ENCODE results near the gene ADCY5.
A peak's percentile ranks its signal among the peaks of the same experiment; 100 is the strongest.

The ADCY5 gene

GRCh38 chr3:123332124-123332641 is 116.7 kb downstream of the ADCY5 start:
- no peak overlapping the region for H3K4me3 ChIP-seq (ENCODE audit: low read length)
- H3K4me1 ChIP-seq (ENCODE audit: control insufficient read depth, low read depth, low read length): no peaks in the 10 kb centered on the region
- H3K27ac ChIP-seq (ENCODE audit: low read depth, low read length): no peak overlapping the region
- no peak overlapping the region for H3K23ac ChIP-seq (ENCODE audit: low read length)
- WGBS (ENCODE audit: extremely low coverage, insufficient coverage, low lambda C conversion rate): no CpG with 5 or more reads among the region's 15 CpGs
- no peaks in the 10 kb centered on the region for H3K27me3 ChIP-seq (ENCODE audit: insufficient read depth, low read length, poor library complexity)
- peak; percentile 67 for DNase-seq
- no peaks in the 10 kb centered on the region for H3K36me3 ChIP-seq (ENCODE audit: control insufficient read depth, insufficient read depth, low read length)
- no peak overlapping the region for H3K9ac ChIP-seq (ENCODE audit: low read length)
- H3K79me1 ChIP-seq (ENCODE audit: low read length): no peaks in the 10 kb centered on the region
- no peak overlapping the region for H3K56ac ChIP-seq (ENCODE audit: low read length)
- H3K4me2 ChIP-seq (ENCODE audit: low read length): no peak overlapping the region
- H4K5ac ChIP-seq (ENCODE audit: low read length): no peak overlapping the region
- no peak overlapping the region for H3K18ac ChIP-seq (ENCODE audit: low read length)
- H2BK5ac ChIP-seq (ENCODE audit: low read length): no peak overlapping the region
- H4K8ac ChIP-seq (ENCODE audit: low read depth, low read length): no peak overlapping the region
- no peaks in the 10 kb centered on the region for H3K79me2 ChIP-seq (ENCODE audit: control insufficient read depth, insufficient read depth, low read length)
- H3K4ac ChIP-seq (ENCODE audit: low read depth, low read length): no peak overlapping the region
- no peak overlapping the region for H2AK5ac ChIP-seq (ENCODE audit: low read length)
- H2BK120ac ChIP-seq (ENCODE audit: low read depth, low read length): no peak overlapping the region
- H2BK15ac ChIP-seq (replicated peaks; ENCODE audit: low read depth): no peak overlapping the region

- H4K8ac ChIP-seq (ENCODE audit: low read depth, low read length): no peak overlapping the region
- no peak overlapping the region for H3K56ac ChIP-seq (ENCODE audit: low read length)
- no peaks in the 10 kb centered on the region for H3K4me1 ChIP-seq (ENCODE audit: control insufficient read depth, low read depth, low read length)
- no peak overlapping the region for H3K4me3 ChIP-seq (ENCODE audit: low read length)
- no peaks in the 10 kb centered on the region for H3K27me3 ChIP-seq (ENCODE audit: insufficient read depth, low read length, poor library complexity)
- no peak overlapping the region for H3K23ac ChIP-seq (ENCODE audit: low read length)
- H3K18ac ChIP-seq (ENCODE audit: low read length): no peak overlapping the region
- H2BK5ac ChIP-seq (ENCODE audit: low read length): no peak overlapping the region
- no peak overlapping the region for H4K5ac ChIP-seq (ENCODE audit: low read length)
- no peak overlapping the region for H2BK15ac ChIP-seq (replicated peaks; ENCODE audit: low read depth)
- no peak for DNase-seq
- no peak overlapping the region for H3K4me2 ChIP-seq (ENCODE audit: low read length)
- H3K79me1 ChIP-seq (ENCODE audit: low read length): no peaks in the 10 kb centered on the region
- no CpG with 5 or more reads among the region's 9 CpGs for WGBS (ENCODE audit: extremely low coverage, insufficient coverage, low lambda C conversion rate)
- no peak overlapping the region for H2AK5ac ChIP-seq (ENCODE audit: low read length)
- no peak overlapping the region for H3K4ac ChIP-seq (ENCODE audit: low read depth, low read length)
- no peaks in the 10 kb centered on the region for H3K36me3 ChIP-seq (ENCODE audit: control insufficient read depth, insufficient read depth, low read length)
- H2BK120ac ChIP-seq (ENCODE audit: low read depth, low read length): no peak overlapping the region
- H3K79me2 ChIP-seq (ENCODE audit: control insufficient read depth, insufficient read depth, low read length): no peaks in the 10 kb centered on the region
- no peak overlapping the region for H3K9ac ChIP-seq (ENCODE audit: low read length)
- H3K27ac ChIP-seq (ENCODE audit: low read depth, low read length): no peak overlapping the region
Observed at GRCh38 chr3:123331651-123332050, 117.2 kb downstream of the ADCY5 start.

- Histone ChIP-seq H3K9ac (ENCODE audit: low read length) (no peak overlapping the region), H2BK15ac (replicated peaks; ENCODE audit: low read depth) (no peak overlapping the region), H4K5ac (ENCODE audit: low read length) (no peak overlapping the region), H3K18ac (ENCODE audit: low read length) (no peak overlapping the region), H2BK5ac (ENCODE audit: low read length) (no peak overlapping the region), H3K79me2 (ENCODE audit: control insufficient read depth, insufficient read depth, low read length) (no peaks in the 10 kb centered on the region), H2BK120ac (ENCODE audit: low read depth, low read length) (no peak overlapping the region), H3K27me3 (ENCODE audit: insufficient read depth, low read length, poor library complexity) (no peaks in the 10 kb centered on the region), H4K8ac (ENCODE audit: low read depth, low read length) (no peak overlapping the region), H3K4me2 (ENCODE audit: low read length) (no peak overlapping the region), H3K27ac (ENCODE audit: low read depth, low read length) (no peak overlapping the region), H3K56ac (ENCODE audit: low read length) (no peak overlapping the region), H3K4me1 (ENCODE audit: control insufficient read depth, low read depth, low read length) (no peaks in the 10 kb centered on the region), H3K23ac (ENCODE audit: low read length) (no peak overlapping the region), H3K4ac (ENCODE audit: low read depth, low read length) (no peak overlapping the region), H3K4me3 (ENCODE audit: low read length) (no peak overlapping the region), H3K79me1 (ENCODE audit: low read length) (no peaks in the 10 kb centered on the region), H2AK5ac (ENCODE audit: low read length) (no peak overlapping the region), H3K36me3 (ENCODE audit: control insufficient read depth, insufficient read depth, low read length) (no peaks in the 10 kb centered on the region)
- DNase-seq: peak; percentile 40
- no CpG with 5 or more reads among the region's 8 CpGs for WGBS (ENCODE audit: extremely low coverage, insufficient coverage, low lambda C conversion rate)
Observed at GRCh38 chr3:123331006-123331405, 117.9 kb downstream of the ADCY5 start.

- H3K4me2 ChIP-seq (ENCODE audit: low read length): no peak overlapping the region
- H3K36me3 ChIP-seq (ENCODE audit: control insufficient read depth, insufficient read depth, low read length): no peaks in the 10 kb centered on the region
- H4K5ac ChIP-seq (ENCODE audit: low read length): no peak overlapping the region
- H3K9ac ChIP-seq (ENCODE audit: low read length): no peak overlapping the region
- no peaks in the 10 kb centered on the region for H3K27me3 ChIP-seq (ENCODE audit: insufficient read depth, low read length, poor library complexity)
- H3K79me1 ChIP-seq (ENCODE audit: low read length): no peaks in the 10 kb centered on the region
- H3K79me2 ChIP-seq (ENCODE audit: control insufficient read depth, insufficient read depth, low read length): no peaks in the 10 kb centered on the region
- DNase-seq: no peak
- H3K27ac ChIP-seq (ENCODE audit: low read depth, low read length): no peak overlapping the region
- no peak overlapping the region for H3K23ac ChIP-seq (ENCODE audit: low read length)
- H3K18ac ChIP-seq (ENCODE audit: low read length): no peak overlapping the region
- no peak overlapping the region for H2BK120ac ChIP-seq (ENCODE audit: low read depth, low read length)
- no peak overlapping the region for H3K56ac ChIP-seq (ENCODE audit: low read length)
- no CpG with 5 or more reads among the region's 15 CpGs for WGBS (ENCODE audit: extremely low coverage, insufficient coverage, low lambda C conversion rate)
- no peaks in the 10 kb centered on the region for H3K4me1 ChIP-seq (ENCODE audit: control insufficient read depth, low read depth, low read length)
- no peak overlapping the region for H4K8ac ChIP-seq (ENCODE audit: low read depth, low read length)
- no peak overlapping the region for H3K4ac ChIP-seq (ENCODE audit: low read depth, low read length)
- no peak overlapping the region for H2BK5ac ChIP-seq (ENCODE audit: low read length)
- H2BK15ac ChIP-seq (replicated peaks; ENCODE audit: low read depth): no peak overlapping the region
- H2AK5ac ChIP-seq (ENCODE audit: low read length): no peak overlapping the region
- no peak overlapping the region for H3K4me3 ChIP-seq (ENCODE audit: low read length)
Observed at GRCh38 chr3:123330441-123330991, 118.4 kb downstream of the ADCY5 start.

GRCh38 chr3:123329636-123330340 is 119.1 kb downstream of the ADCY5 start:
- DNase-seq: no peak
- Histone ChIP-seq H3K23ac (ENCODE audit: low read length) (no peak overlapping the region), H3K4me3 (ENCODE audit: low read length) (no peak overlapping the region), H3K56ac (ENCODE audit: low read length) (no peak overlapping the region), H3K36me3 (ENCODE audit: control insufficient read depth, insufficient read depth, low read length) (no peaks in the 10 kb centered on the region), H3K4me2 (ENCODE audit: low read length) (no peak overlapping the region), H2BK15ac (replicated peaks; ENCODE audit: low read depth) (no peak overlapping the region), H3K79me1 (ENCODE audit: low read length) (no peaks in the 10 kb centered on the region), H3K4me1 (ENCODE audit: control insufficient read depth, low read depth, low read length) (no peaks in the 10 kb centered on the region), H3K4ac (ENCODE audit: low read depth, low read length) (no peak overlapping the region), H3K79me2 (ENCODE audit: control insufficient read depth, insufficient read depth, low read length) (no peaks in the 10 kb centered on the region), H2BK120ac (ENCODE audit: low read depth, low read length) (no peak overlapping the region), H4K5ac (ENCODE audit: low read length) (no peak overlapping the region), H3K18ac (ENCODE audit: low read length) (no peak overlapping the region), H3K9ac (ENCODE audit: low read length) (no peak overlapping the region), H4K8ac (ENCODE audit: low read depth, low read length) (no peak overlapping the region), H2AK5ac (ENCODE audit: low read length) (no peak overlapping the region), H2BK5ac (ENCODE audit: low read length) (no peak overlapping the region), H3K27me3 (ENCODE audit: insufficient read depth, low read length, poor library complexity) (no peaks in the 10 kb centered on the region), H3K27ac (ENCODE audit: low read depth, low read length) (no peak overlapping the region)
- WGBS (ENCODE audit: extremely low coverage, insufficient coverage, low lambda C conversion rate): no CpG with 5 or more reads among the region's 10 CpGs
